MV-4-11 (cell line): Measurements from ENCODE around the gene HIBADH.
A peak's percentile ranks its signal among the peaks of the same experiment; 100 is the strongest.

Source experiments
- DNase-seq: peaks from one replicate; lab custom pipeline; 2025; lab: John Stamatoyannopoulos, UW

HIBADH gene

DNA sequence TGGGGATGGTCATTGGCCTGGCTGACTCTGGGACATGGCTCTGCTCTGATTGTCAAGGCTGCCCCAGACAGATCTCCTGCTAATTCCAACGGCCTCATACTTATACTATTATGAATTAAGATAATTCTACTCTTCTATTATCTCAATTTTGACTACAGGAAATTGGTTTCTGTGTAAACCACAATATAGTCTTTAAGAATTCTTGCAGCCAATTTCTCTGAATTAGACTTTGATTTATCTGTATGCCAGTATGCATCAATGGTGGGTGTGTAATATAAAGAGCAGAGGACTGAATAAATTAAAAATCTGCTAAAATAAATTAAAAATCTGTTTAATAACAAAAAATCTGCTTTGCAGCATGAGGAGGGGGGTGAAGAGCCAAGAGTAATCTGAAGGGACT, 27.0 kb downstream of the HIBADH start:
- no peak for DNase-seq

GRCh38 chr7:27634671-27635493, 27.8 kb downstream of the HIBADH start:
- no peak for DNase-seq

- no peak for DNase-seq
Observed at GRCh38 chr7:27633062-27633461, 29.6 kb downstream of the HIBADH start.

DNA sequence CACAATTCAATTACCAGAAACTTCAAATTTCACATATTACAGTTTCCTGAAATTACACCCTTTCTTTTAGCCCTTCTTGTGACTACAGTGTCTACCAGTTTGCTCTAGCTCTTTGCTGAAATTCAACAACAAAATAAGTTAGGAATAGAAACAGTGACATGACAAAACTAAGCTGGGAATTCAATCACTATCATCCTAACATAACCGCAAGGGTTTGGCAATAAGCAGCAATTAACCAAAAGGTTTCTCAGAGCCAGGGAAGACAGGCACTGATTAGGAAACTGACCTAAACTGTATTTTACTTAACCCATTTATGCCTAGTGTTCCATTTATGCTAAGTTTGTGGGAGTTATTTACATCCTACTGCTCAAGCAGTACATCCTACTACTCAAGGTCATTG, 31.3 kb downstream of the HIBADH start:
- no peak for DNase-seq

GRCh38 chr7:27627146-27627545, 35.5 kb downstream of the HIBADH start:
- DNase-seq = no peak

- DNase-seq = no peak
Observed at GRCh38 chr7:27619492-27619891, 43.2 kb downstream of the HIBADH start.

GRCh38 chr7:27617651-27618381, 44.9 kb downstream of the HIBADH start:
- DNase-seq = peak; percentile 43

DNA sequence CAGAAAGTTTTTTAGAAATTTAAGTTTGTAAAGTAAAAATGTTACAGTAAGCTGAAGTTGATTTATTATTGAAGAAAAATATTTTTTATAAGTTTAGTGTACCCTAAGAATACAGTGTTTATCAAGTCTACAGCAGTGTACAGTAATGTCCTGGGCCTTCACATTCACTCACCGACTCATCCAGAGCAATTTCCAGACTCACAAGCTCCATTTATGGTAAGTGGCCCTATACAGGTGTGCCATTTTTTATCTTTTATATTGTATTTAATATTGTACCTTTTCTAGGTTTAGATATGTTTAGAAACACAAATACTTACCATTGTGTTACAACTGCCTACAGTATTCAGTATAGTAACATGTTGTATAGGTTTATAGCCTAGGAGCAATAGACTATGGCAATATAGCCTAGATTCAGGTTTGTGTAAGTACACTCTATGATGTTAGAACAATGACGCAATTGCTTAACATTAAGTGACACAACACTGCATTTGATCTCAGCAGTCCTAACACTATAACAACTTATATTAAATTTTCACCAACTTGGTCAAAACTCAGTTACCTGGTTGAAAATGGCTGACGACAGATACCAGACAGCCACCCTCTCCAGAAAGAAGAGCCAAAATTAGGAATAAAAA, 45.7 kb downstream of the HIBADH start:
- DNase-seq = no peak

DNA sequence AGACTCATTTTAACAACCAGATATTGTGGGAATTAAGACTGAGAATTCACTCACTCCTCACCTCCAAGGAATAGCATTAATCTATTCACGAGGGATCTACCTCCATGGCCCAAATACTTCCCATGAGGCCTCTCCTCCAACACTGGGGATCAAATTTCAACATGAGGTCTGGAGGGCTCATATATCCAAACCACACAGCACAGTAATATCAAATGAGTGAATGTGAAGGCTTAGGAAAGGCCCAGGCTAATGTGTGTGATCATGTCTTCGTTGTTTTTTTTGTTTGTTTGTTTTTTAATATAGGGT, 46.5 kb downstream of the HIBADH start:
- DNase-seq = no peak

GRCh38 chr7:27615420-27616185, 47.1 kb downstream of the HIBADH start:
- peak; percentile 7 for DNase-seq

DNA sequence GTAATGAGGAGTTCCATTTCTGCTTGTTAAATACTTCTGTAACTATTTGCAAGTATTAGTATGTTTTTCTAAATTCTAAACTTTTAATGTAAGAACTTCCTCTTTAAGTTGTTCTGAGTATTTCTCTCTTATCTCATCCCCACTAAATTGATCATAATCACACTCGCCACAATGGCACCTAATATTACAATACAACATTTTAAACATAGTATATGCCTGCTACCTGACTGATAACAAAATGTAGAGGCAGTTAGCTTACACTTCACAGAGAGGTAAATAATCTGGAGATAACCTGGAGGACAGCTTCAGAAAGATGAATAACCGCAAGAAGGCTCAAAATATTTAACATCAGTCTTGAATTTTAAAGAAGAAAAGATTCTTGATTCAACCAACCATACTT, 48.6 kb downstream of the HIBADH start:
- no peak for DNase-seq

- DNase-seq = no peak
Observed at GRCh38 chr7:27611059-27611458, 51.6 kb downstream of the HIBADH start.

DNA sequence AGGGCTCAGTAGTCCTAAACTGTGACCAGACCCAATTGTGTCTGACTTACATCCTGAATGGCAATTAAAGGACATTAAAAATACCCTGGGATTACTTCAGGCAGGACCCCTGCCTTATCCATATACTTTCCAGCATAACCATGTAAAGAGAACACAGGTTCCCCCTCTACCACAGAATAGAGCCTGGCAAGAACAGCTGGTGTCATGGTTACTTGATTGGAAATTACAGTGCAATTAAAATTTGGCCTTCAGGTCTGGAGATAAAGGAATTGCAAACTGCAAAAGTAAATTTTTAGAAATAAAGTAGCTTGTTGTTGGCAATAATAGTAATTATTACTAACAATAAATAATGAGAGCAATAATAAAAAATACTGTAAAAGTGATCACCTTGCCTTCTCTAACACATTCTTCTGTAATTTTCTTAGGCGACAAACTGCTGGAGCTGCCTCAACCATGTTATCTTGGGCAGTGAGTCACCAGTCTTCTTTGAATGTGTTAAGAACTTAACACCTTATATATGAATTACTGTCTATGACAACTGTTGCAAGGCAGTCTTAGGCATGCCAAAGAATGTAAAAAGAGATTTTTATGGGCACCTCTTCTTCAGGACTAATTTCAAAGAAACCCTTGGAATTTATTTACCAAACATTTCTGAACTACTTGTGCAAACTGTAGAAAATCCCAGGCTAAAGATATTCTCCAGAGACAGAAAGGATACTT, 53.7 kb downstream of the HIBADH start:
- no peak for DNase-seq

GRCh38 chr7:27607210-27607606, 55.5 kb downstream of the HIBADH start:
- no peak for DNase-seq

- no peak for DNase-seq
Observed at GRCh38 chr7:27606270-27607209, 56.1 kb downstream of the HIBADH start.

DNA sequence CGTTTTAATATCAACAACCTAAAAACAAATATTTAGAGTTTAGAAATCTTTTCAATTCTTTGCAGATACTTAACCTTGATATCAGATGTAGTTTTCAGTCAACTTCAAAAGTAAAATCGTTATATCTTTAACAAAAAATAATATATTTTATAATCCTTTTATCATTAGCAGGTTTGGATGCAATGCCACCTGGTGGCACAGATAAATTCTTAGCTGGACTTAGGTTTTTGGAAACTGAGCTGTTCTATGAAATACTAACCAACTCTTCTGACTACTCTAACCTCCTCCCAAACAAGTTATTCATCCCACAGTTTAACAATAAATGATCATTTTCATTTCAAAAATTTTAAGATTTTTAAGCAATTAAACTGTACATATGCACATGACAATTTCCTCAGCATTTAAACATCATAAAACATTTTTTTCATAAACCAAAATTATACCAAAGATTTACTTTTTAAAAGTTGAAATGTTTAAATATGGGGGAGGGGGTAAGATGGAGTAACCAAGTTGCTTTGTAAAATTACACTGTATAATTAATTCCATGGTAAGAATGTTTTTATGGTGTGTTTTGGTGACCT, 56.9 kb downstream of the HIBADH start:
- DNase-seq = no peak

GRCh38 chr7:27605283-27605682, 57.4 kb downstream of the HIBADH start:
- no peak for DNase-seq

DNA sequence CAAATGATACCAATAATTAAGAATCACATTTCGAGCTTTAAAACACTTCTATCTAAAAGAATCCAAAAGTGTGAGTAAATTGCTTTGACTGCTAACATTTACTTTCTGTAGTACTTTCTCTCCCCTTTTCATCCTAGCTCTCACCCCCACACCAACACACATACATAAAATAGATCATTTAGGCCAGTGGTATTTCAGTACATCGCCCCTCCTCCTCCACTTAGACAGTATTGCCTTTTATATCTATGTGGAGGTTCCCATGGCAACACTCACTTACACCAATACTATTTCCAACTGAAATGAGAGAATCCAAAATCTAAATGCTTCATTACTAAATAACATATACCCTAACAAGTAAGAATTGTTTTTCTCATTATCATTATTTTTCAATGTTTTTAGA, 58.9 kb downstream of the HIBADH start:
- DNase-seq = no peak

- no peak for DNase-seq
Observed at GRCh38 chr7:27602766-27603165, 59.9 kb downstream of the HIBADH start.

- no peak for DNase-seq
Observed at GRCh38 chr7:27601217-27601616, 61.5 kb downstream of the HIBADH start.
